GM19193 (cell line): ENCODE results near the gene NEK6.

ENCODE experiments used
- POLR2A ChIP-seq: IDR thresholded peaks from 4 replicates; pipeline ENCODE4 v1.6.1; 2011; ENCODE audit not compliant: insufficient read depth, insufficient read length; ENCODE audit errors: extremely low read depth

NEK6 gene

GRCh38 chr9:124351672-124352468 lies 94.1 kb downstream of the NEK6 start:
- TF ChIP-seq POLR2A = no peak

- TF ChIP-seq POLR2A = peak; percentile 35
These were observed 94.9 kb downstream of the NEK6 start for GRCh38 chr9:124352616-124353015.

- TF ChIP-seq POLR2A = peak; percentile 33
These were observed 95.5 kb downstream of the NEK6 start for GRCh38 chr9:124353166-124353768.

GRCh38 chr9:124353811-124354274 lies 96.1 kb downstream of the NEK6 start:
- no peak for TF ChIP-seq POLR2A

- peak; percentile 28 for TF ChIP-seq POLR2A
These were observed 96.7 kb downstream of the NEK6 start for GRCh38 chr9:124354346-124355038.

- TF ChIP-seq POLR2A = no peak
These were observed 97.5 kb downstream of the NEK6 start for GRCh38 chr9:124355039-124355940.

- no peak for TF ChIP-seq POLR2A
These were observed 98.4 kb downstream of the NEK6 start for GRCh38 chr9:124355941-124356744.

GRCh38 chr9:124356745-124357390 lies 99.1 kb downstream of the NEK6 start:
- peak; percentile 48 for TF ChIP-seq POLR2A

GRCh38 chr9:124357721-124358361 lies 100.1 kb downstream of the NEK6 start:
- peak; percentile 33 for TF ChIP-seq POLR2A

GRCh38 chr9:124358631-124359030 lies 100.9 kb downstream of the NEK6 start:
- TF ChIP-seq POLR2A = no peak

GRCh38 chr9:124359426-124359825 lies 101.7 kb downstream of the NEK6 start:
- no peak for TF ChIP-seq POLR2A

GRCh38 chr9:124359855-124360678 lies 102.3 kb downstream of the NEK6 start:
- no peak for TF ChIP-seq POLR2A
